NCI-H2029 treated with DMSO at 0.1 percent for 48 hours (cell line): ENCODE measurements around the gene KCTD19.
"Not testable (repeated sequence)": the region's sequence is repeated elsewhere in the genome, so short reads cannot be mapped to it uniquely, and the experiment has no call there.

Experiments
- DNase-seq: peaks from one replicate; lab custom pipeline; 2025; lab: John Stamatoyannopoulos, UW

Gene KCTD19

DNA sequence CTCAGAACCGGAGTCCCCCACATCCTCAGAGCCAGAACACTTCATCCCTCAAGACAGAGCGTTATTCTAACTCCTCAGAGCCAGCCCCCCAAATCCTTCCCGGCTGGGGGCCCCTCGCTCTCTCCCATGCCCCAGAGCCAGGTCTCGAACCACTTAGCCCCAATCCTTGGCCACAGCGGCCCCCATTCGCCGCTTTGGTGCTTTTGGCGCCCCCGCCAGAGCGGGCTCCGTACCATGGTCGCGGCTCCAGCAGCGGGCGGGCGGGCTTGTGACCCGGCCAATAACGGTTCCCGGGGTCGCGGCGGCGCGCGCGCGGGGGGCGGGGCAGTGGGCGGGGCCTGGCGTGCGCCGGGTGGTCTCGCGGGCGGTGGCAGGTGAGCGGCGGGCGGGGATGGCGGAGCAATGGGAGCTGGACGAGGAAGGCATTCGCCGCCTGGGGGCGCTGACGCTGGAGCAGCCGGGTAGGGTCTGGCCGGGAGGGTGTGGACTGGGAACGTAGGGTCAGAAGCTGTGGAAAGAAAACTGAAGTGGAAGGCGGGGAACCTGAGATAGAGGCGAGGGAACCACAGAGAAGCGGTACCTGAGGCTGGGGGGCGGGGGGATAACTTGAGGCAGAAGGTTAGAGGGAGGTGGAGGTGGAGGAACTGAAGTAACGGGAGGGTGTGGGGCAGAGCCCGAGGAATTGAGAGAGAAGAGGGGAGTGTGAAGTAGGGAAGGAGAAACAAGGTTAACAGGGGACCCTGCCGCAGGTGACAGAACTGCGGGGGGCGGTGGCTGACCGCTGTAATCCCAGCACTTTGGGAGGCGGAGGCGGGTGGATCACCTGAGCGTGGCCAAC is at the start of gene KCTD19, which contains the start of gene LRRC36:
TSS of gene KCTD19 (minus strand) at position 270 of the 838 bp plus-strand sequence. CDS start at position 236, 34 bp downstream.
TSS of gene LRRC36 (plus strand) at position 344 of the 838 bp plus-strand sequence. CDS start at position 392, 48 bp downstream.
- no peak for DNase-seq

DNA sequence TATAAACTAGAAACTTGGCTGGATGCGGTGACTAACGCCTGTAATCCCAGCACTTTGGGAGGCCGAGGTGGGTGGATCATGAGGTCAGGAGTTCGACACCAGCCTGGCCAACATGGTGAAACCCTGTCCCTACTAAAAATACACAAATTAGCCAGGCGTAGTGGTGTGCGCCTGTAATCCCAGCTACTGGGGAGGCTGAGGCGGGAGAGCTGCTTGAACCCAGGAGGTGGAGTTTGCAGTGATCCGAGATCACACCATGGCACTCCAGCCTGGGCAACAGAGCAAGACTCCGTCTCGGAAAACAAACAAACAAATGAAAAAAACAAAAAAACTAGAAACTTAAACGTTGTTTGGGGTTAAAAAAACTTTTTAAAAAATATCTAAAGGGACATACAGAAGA is 49.5 kb upstream of the KCTD19 start:
- DNase-seq, result not testable (repeated sequence)

DNA sequence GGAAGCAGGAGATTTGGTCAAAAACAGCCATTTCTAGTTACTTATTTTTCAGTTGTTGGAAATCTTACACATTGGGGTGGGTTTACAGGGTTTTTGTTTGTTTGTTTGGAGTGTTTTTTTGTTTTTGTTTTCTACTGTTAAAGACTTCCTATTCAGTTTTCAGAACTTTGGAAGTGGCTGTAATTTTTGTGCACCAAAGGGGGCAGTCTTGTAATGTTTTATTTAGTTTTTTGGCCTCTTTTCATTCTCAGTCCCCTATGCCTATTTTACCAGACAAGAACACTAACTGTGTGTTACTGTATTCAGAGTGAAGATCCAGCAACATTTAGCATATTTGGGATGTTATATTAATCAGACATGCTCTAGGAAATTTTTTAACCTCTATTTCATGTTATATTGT is 46.1 kb upstream of the KCTD19 start:
- no peak for DNase-seq

DNA sequence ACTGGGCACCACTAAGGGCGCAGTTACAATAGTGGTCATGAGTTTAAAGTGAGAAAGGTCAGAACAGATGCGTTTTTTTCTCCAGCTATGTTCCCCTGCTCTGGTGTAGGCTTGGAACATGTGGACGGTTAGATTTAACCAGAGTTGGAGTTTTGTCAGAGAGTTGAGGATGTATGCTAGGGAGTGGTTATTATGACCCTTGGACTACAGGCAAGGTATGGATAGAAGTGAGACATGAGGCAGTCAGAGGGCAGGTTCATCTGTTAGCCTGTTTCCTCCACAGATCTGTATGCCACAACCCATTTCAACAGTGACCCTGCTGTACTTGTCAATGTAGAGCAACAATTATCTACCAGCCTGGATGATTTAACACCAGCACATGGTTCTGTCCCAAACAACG is 44.1 kb upstream of the KCTD19 start:
- no peak for DNase-seq

DNA sequence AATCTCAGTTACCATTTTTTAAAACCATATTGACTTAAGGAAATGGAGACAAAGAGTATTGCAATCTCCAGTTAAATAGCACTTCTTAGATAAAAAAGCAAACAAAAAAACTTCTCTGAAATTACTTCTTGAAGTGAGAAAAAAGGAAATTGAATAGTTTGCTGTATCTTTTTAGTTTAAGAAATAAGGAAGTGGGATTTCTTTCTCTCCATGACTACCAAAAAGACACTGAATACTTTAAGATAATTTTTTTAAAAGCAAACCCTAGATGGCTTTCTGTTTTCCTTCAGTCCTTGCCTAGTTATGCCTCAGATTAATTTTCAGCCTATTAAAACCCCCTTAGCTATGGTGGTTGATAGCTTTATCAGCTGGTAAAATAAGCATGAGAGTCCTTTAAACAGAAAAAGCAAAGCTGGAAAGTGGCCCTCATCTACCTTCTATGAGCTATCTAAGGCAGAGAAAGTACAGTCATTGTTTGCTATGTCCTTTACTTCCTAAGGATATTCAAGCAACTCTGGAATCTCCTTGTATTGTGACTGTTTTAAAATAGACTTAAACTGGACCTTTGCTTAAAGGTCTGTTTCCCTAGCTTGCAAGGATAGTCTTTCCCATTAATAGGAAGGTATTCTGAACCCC is 38.2 kb upstream of the KCTD19 start:
- DNase-seq, result no peak

DNA sequence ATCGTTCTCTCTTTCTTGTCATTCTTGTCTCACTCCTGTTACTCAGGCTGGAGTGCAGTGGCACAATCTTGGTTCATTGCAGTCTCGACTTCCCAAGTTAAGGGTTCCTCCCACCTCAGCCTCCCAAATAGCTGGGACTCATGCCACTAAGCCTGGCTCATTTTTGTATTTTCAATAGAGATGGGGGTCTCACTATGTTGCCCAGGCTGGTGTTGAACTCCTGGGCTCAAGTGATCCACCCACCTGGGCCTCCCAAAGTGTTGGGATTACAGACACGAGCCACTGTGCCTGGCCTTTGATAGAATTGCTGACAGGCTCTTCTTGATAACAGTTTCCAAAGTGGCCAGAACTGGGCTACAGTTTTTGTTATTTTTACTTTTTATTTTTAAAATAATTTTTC is 34.5 kb upstream of the KCTD19 start:
- no peak for DNase-seq

DNA sequence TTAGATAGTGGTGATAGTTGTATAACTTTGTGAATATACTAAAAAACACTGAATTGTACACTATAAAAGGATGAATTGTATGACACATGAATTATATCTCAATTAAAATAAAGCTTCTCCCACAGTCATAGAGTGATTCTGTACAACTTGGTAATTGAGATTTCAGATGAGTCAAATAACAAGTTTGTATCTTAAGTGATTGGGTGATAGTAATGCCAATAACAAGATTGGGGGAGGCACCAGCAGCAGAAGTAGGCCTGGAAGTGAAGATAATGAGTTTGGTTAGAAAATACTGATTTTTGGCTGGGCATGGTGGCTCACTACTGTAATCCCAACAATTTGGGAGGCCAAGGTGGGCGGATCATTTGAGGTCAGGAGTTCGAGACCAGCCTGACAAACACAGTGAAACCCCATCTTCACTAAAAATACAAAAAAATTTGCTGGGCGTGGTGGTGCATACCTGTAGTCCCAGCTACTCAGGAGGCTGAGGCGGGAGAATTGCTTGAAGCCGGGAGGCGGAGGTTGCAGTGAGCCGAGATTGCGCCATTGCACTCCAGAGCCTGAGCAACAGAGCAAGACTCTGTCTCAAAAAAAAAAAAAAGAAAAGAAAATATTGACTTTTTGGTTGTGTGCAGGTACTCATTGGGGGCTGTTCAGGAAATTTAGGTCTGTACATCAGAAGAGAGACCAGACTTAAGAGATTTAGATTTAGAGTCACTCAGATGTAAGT is 33.2 kb upstream of the KCTD19 start:
- not testable (repeated sequence) for DNase-seq

DNA sequence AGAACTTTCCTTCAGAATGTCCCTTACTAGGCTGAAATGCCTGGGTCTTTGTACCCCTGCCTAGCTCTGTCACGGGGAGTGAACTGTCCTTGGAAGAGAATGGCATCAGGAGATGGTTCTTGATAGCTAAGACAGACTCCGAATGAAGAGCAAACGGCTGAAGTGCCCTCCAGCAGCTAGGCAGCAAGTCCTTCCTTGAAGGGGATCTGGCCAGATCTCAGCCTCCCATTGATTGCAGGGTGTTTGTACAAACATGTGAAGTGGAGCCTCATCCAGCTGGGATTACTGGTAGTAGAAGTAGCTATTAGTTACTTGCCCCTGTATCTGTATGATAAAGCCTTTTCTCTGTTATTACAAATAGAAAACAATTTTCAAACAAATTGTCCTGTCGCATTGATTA is 31.0 kb upstream of the KCTD19 start:
- peak; percentile 47 for DNase-seq

DNA sequence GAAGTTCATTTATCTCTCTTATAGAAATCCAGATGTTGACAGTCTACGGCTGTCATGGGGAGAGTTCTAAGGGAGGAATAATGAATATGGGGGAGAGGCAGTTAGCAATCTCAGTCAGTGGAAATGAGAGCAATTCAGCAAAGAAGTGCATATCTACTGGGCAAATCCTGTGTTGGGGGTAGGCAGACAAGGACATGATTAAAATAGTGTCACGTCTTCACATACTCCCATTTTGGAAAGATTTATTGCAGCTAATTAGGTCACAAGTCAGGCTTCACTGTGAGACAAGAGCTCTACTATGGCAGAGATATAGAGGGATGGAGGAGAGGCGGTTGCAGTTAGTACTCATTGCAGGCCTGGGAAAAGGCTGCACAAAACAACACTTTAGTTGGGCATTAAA is 29.9 kb upstream of the KCTD19 start:
- no peak for DNase-seq

DNA sequence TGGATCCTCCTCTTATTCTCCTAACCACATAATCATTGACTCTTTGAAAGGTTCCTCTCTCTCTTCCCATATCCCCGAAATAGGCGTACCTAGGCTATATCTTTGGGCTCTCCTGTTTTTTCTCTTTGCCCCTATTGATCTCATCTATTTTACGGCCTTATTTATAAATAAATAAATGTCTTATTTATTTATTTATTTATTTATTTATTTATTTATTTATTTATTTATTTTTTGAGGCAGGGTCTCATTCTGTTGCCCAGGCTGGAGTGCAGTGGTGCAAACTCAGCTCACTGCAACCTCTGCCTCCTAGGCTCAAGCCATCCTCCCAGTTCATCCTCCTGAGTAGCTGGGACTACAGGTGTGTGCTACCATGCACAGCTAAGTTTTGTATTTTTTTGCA is 25.9 kb upstream of the KCTD19 start:
- DNase-seq, result not testable (repeated sequence)

DNA sequence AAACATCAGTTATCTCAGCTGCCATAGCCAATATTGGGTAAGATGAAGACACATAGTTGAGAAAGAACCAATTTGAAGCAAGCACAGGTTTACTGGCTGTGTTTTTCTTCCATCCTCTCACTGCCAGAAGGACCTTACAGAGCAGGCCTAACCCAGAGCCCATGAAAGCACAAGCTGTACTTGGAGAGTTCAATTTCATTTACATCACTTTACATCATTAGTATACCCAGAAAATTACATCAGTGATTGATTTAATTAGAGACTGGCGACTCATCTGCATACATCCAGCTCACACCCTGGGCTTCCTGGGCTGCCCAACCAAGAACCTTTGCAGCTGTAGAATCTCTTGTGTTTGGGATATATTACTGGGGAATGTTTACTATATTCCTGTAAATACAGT is 23.8 kb upstream of the KCTD19 start:
- DNase-seq, result no peak

DNA sequence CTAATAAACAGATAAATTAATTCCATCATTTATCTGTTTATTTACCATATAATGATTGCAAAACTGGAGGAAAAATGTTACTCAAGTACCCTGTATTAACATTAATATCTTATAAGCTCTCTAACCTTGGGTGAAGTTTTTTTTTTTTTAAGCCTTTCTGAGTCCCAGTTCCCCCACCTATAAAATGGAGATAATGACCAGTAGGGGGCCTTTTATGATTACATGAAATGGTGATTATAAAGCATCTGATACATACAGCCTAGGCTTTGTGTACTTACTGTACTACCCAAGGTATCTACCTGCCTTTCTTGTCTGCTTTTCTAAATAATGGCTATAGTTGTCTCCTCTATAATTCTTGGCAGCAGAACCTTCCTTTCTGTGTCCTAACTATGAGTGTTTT is 22.6 kb upstream of the KCTD19 start:
- DNase-seq, result no peak

DNA sequence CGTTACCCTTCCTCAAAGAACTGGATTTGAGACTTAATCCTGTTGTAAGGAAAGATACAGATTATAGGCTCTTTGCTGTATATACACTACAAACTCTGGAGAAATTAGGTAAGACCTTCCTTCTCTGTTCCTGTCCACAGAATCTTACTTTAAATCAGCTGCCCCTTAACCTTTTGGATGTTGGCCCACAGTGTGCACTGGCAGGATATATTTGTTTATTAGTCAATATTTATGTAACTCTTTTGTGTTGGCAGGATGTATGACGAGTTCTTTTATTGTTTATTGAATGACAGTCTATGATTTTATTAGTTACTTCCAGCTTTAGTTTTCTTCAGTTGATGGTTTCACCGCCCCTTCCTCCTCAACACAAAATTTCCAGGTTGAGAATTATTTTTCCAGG is 19.8 kb upstream of the KCTD19 start:
- no peak for DNase-seq

DNA sequence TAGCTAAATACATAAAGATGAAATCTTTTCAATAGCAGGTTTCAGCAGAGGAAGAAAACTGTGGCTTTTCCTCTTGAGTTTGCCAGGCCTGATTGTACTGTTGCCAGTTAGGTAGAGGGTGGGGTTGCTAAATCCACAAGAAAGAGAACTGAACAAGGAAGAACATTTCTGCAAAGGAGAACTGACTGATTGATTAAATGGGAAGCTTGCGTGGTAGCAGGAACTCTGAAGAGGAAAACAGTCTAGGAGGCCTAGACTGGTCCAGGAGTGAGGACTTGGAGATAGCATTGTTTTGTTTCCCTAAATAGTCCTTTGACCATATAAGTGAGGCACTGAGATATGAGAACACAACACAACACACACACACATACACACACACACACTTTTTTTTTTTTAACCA is 18.9 kb upstream of the KCTD19 start:
- no peak for DNase-seq

DNA sequence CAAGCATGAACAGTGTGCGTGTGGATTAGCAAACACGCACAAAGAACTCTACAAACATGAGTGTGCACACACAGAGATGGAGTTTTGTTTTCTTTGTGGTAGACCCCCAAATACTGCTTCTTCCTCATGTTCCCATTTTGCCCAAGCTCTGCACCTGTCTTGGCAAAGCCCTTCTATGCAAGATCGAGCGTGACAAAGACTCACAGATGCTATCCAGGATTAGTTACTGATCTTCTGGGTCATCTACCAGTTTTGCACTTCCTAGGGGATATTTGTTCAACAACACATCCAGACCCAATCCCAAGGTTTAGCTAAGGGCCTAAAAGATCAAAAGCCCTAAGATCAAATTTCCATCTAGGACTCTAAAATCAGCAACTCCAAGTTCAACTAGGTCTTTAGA is 16.1 kb upstream of the KCTD19 start:
- DNase-seq, result no peak

DNA sequence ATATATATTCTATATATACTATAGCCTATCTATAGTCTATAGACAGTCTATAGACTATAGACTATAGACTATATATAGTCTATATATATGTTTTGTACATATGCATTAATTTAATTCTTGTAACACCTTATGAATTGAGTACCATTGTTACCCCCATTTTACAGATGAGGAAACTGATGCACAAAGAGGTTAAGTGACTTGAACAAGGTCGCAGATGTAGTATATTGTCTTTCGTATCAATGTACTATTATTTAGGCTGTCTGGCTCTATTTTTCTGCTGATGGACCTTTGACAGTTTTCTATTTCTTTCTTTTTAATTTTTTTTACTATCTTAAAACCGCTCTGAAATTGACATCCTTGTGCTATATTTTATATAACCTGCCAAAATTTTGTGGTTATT is 14.7 kb upstream of the KCTD19 start:
- no peak for DNase-seq

DNA sequence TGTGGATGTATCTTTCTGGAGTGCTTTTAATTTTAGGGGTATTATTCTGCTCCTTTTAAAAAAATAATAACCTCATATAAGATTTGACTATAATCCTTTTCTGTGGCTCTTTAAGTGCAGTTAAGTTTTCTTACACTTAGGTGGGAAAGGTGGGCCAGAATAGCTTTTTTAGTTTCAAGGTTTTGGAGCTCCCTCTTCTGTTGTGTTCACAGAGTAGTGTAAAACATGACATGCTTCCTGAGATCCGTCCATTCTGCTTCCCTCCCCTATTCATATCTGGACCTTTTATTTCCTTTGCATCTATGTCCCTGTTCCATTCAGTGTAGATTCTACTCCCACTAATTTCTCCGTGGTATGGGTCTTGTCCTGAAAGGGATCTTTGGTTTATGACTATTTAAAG is 12.9 kb upstream of the KCTD19 start:
- no peak for DNase-seq

DNA sequence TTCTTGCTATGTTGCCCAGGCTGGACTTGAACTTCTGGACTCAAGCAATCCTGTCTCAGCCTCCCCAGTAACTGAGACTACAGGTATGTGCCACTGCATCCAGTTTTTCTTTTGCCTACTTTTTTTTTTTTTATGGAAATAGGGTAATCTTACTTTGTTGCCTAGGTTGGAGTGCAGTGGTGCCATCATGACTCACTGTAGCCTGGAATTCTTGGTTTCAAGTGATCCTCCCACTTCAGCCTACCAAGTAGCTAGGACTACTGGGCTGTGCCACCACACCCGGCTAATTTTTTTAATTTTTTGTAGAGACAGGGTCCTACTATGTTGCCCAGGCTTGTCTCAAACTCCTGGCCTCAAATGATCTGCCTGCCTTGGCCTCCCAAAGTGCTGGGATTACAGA is 10.1 kb upstream of the KCTD19 start:
- DNase-seq, result no peak

DNA sequence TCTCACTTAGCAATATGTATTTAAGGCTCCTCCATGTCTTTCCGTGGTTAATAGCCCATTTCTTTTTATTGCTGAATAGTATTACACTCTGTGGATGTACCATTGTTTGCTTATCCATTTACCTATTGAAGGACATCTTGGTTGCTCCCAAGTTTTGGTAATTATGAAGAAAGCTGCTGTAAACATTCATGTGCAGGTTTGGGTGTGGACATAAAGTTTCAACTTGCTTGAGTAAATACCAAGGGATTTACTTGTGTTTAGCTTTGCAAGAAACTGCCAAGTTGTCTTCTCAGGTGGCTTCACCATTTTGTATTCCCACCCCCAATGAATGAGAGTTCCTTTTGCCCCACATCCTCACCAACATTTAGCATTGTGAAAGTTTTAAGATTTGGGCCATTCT is 9.6 kb upstream of the KCTD19 start:
- DNase-seq, result no peak

DNA sequence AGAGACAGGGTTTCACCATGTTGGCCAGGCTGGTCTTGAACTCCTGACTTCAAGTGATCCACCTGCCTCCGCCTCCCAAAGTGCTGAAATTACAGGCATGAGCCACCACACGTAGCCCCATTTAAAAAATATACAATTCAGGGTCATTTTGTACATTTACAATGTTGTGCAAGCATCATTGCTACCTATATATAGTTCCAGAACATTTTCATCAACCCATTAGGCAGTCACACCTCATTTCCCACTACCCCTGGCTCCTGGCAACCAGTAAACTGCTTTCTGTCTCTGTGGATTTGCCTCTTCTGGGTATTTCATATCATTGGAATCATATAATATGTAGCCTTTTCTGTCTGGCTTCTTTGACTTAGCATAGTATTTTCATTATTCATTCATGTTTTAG is 6.8 kb upstream of the KCTD19 start:
- no peak for DNase-seq

DNA sequence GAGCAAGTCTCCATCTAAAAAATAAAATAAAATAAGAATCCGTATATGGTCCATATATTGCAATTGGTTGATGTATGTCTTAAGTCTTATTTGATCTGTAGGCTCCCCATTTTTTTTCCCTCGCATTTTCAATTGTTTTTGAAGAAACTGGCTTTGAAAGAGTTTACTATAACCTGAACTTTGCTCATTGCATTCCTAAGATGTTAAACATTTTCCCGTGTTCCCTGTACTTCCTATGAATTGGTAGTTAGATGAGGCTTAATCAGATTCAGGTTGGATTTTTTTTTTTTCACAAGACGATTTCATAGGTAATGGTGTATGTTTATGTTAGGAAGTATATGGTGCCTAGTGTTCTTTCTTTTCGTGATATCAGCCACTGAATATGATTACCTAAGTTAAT is 3.4 kb upstream of the KCTD19 start:
- DNase-seq, result no peak

DNA sequence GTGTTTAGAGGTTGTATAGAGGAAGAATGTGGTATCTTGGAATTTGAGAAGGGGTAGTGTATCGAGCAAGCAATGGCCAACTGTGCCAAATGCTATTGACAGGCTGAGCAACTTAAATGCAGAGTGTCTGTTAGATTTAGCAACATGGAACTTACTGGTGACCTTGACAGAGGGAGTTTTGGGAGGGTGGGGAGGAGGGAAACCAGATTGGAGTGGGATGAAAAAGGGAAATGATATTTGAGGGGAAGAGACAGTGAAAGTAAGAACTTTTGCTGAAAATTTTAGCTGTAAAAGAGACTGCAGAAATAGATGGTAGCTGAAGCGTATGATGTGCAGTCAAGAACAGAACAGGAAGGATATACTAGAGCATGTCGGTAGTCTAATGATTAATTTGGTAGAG is 1.2 kb upstream of the KCTD19 start:
- DNase-seq, result no peak

DNA sequence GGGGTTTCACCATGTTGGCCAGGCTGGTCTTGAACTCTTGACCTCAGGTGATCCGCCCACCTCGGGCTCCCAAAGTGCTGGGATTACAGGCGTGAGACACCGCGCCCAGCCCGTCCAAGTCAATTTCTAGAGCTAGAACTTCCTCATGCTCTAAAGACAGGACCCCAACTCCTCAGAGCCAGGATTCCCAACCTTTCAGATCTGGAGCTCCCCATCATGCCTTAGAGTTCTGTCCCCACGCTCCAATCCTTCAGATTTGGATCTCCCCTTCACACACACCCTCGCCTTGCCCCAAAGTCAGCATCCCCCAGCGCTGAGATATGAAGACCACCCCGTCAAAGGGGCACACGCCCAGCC is 448 bp downstream of the KCTD19 start:
- no peak for DNase-seq
